ENCODE results near the gene PLXDC2.

DNA sequence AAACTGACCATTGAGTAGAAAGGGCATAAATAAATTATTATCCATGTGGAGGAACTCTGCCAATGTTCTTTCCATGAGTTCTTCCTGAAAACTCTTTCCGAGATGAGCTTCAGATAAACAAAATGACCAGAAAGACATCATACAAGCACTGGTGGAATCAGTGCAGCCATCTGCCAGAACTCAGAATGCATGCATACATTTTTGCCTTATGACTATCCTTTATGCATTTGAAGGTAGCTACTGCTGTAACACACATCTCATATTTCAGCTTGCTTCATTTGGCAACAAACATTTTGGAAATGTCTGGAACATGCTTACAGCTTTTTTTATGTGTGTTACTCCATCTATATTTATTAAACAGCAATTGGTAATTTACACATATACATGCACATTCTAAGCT lies 448.9 kb downstream of the PLXDC2 start:
- TF ChIP-seq, protein P1, sequence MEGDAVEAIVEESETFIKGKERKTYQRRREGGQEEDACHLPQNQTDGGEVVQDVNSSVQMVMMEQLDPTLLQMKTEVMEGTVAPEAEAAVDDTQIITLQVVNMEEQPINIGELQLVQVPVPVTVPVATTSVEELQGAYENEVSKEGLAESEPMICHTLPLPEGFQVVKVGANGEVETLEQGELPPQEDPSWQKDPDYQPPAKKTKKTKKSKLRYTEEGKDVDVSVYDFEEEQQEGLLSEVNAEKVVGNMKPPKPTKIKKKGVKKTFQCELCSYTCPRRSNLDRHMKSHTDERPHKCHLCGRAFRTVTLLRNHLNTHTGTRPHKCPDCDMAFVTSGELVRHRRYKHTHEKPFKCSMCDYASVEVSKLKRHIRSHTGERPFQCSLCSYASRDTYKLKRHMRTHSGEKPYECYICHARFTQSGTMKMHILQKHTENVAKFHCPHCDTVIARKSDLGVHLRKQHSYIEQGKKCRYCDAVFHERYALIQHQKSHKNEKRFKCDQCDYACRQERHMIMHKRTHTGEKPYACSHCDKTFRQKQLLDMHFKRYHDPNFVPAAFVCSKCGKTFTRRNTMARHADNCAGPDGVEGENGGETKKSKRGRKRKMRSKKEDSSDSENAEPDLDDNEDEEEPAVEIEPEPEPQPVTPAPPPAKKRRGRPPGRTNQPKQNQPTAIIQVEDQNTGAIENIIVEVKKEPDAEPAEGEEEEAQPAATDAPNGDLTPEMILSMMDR (IDR thresholded peaks at IDR 0.05 in 8 of 11, conservative IDR thresholded peaks at IDR 0.05 in 3 of 11): no peak
- no peak for TF ChIP-seq POLR2A (IDR thresholded peaks at IDR 0.05)
- no peak for TF ChIP-seq POLR2AphosphoS5 (IDR thresholded peaks at IDR 0.05)
